Rectal smooth muscle tissue (tissue), 1 donor: ENCODE measurements around the gene NDFIP1.
"Not testable (repeated sequence)": the region's sequence is repeated elsewhere in the genome, so short reads cannot be mapped to it uniquely, and the experiment has no call there.

Experiments used
- H3K27ac ChIP-seq: one replicate; pipeline ENCODE4 v1.7.0; 2013; ENCODE audit warnings: low read depth, low read length, inconsistent platforms
- H3K27me3 ChIP-seq: one replicate; pipeline ENCODE4 v1.7.0; 2013; ENCODE audit warnings: low read length; ENCODE audit not compliant: control insufficient read depth, insufficient read depth
- H3K36me3 ChIP-seq: one replicate; pipeline ENCODE4 v1.7.0; 2013; ENCODE audit warnings: low read length; ENCODE audit not compliant: control insufficient read depth, insufficient read depth
- H3K4me1 ChIP-seq: one replicate; pipeline ENCODE4 v1.7.0; 2013; ENCODE audit warnings: low read length; ENCODE audit not compliant: control insufficient read depth, insufficient read depth
- H3K4me3 ChIP-seq: one replicate; pipeline ENCODE4 v1.7.0; 2013; ENCODE audit warnings: low read length
- H3K9ac ChIP-seq: one replicate; pipeline ENCODE4 v1.7.0; 2013; ENCODE audit warnings: low read length

Gene NDFIP1

GRCh38 chr5:142175461-142176142 is 67.0 kb downstream of the NDFIP1 start:
- Histone ChIP-seq H3K36me3 (no peaks in the 10 kb centered on the region), H3K27ac (no peak overlapping the region), H3K27me3 (no peaks in the 10 kb centered on the region), H3K4me3 (no peak overlapping the region), H3K4me1 (no peaks in the 10 kb centered on the region), H3K9ac (no peak overlapping the region)

DNA sequence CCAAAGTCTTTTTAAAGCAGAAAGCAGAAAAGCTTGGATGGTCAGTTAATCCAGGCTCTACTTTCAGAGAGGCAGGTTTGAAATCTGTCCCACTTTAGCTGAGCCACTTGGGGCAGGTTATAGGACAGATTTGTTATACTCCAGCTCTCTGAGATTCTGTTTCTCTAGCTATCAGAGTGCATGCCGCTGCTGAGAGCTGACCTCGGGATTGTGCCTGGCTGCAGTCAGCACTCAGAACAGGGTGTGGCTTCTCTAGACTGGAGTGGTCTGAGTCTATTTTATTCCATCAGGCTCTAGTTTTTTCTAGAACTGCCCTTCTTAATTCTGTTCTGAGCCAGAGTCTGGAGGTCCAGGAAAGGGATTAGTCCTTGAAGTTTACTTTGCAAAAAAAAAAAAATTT is 67.7 kb downstream of the NDFIP1 start:
- Histone ChIP-seq H3K9ac (no peak overlapping the region), H3K27ac (no peak overlapping the region), H3K4me3 (no peak overlapping the region), H3K27me3 (no peaks in the 10 kb centered on the region), H3K36me3 (no peaks in the 10 kb centered on the region), H3K4me1 (no peaks in the 10 kb centered on the region)

- no peaks in the 10 kb centered on the region for H3K4me1 ChIP-seq
- no peak overlapping the region for H3K27ac ChIP-seq
- H3K27me3 ChIP-seq, result no peaks in the 10 kb centered on the region
- no peak overlapping the region for H3K4me3 ChIP-seq
- H3K36me3 ChIP-seq, result no peaks in the 10 kb centered on the region
- no peak overlapping the region for H3K9ac ChIP-seq
Observed at GRCh38 chr5:142178651-142179050, 70.1 kb downstream of the NDFIP1 start.

- no peak overlapping the region for H3K27ac ChIP-seq
Observed at GRCh38 chr5:142179776-142180387, 71.3 kb downstream of the NDFIP1 start.

GRCh38 chr5:142181096-142181495 is 72.5 kb downstream of the NDFIP1 start:
- H3K27me3 ChIP-seq, result no peaks in the 10 kb centered on the region
- no peaks in the 10 kb centered on the region for H3K4me1 ChIP-seq
- no peak overlapping the region for H3K4me3 ChIP-seq
- H3K27ac ChIP-seq, result no peak overlapping the region
- no peak overlapping the region for H3K9ac ChIP-seq
- no peaks in the 10 kb centered on the region for H3K36me3 ChIP-seq

More at GRCh38 chr5:142179776-142180387, 71.3 kb downstream of the NDFIP1 start:
- Histone ChIP-seq H3K27me3 (no peaks in the 10 kb centered on the region), H3K4me3 (no peak overlapping the region), H3K36me3 (no peaks in the 10 kb centered on the region), H3K9ac (no peak overlapping the region), H3K4me1 (no peaks in the 10 kb centered on the region)

GRCh38 chr5:142181547-142182163 is 73.1 kb downstream of the NDFIP1 start:
- no peaks in the 10 kb centered on the region for H3K27me3 ChIP-seq
- H3K9ac ChIP-seq, result no peak overlapping the region
- no peaks in the 10 kb centered on the region for H3K36me3 ChIP-seq
- H3K27ac ChIP-seq, result no peak overlapping the region
- no peaks in the 10 kb centered on the region for H3K4me1 ChIP-seq
- H3K4me3 ChIP-seq, result no peak overlapping the region

GRCh38 chr5:142182840-142183239 is 74.3 kb downstream of the NDFIP1 start:
- Histone ChIP-seq H3K27ac (no peak overlapping the region), H3K9ac (no peak overlapping the region), H3K27me3 (no peaks in the 10 kb centered on the region), H3K4me3 (no peak overlapping the region), H3K4me1 (no peaks in the 10 kb centered on the region), H3K36me3 (no peaks in the 10 kb centered on the region)

- Histone ChIP-seq H3K9ac (no peak overlapping the region), H3K27ac (no peak overlapping the region), H3K4me3 (no peak overlapping the region), H3K27me3 (no peaks in the 10 kb centered on the region), H3K36me3 (no peaks in the 10 kb centered on the region), H3K4me1 (no peaks in the 10 kb centered on the region)
Observed at GRCh38 chr5:142183561-142183960, 75.0 kb downstream of the NDFIP1 start.

GRCh38 chr5:142184988-142185387 is 76.4 kb downstream of the NDFIP1 start:
- no peak overlapping the region for H3K9ac ChIP-seq
- no peak overlapping the region for H3K4me3 ChIP-seq
- no peaks in the 10 kb centered on the region for H3K4me1 ChIP-seq
- H3K27ac ChIP-seq, result no peak overlapping the region
- no peaks in the 10 kb centered on the region for H3K36me3 ChIP-seq
- H3K27me3 ChIP-seq, result no peaks in the 10 kb centered on the region

GRCh38 chr5:142186514-142186856 is 77.9 kb downstream of the NDFIP1 start:
- Histone ChIP-seq H3K9ac (no peak overlapping the region), H3K4me1 (no peaks in the 10 kb centered on the region), H3K4me3 (no peak overlapping the region), H3K27me3 (no peaks in the 10 kb centered on the region), H3K36me3 (no peaks in the 10 kb centered on the region), H3K27ac (no peak overlapping the region)

GRCh38 chr5:142186857-142187594 is 78.4 kb downstream of the NDFIP1 start:
- H3K9ac ChIP-seq, result no peak overlapping the region
- no peaks in the 10 kb centered on the region for H3K27me3 ChIP-seq
- no peaks in the 10 kb centered on the region for H3K4me1 ChIP-seq
- no peak overlapping the region for H3K27ac ChIP-seq
- no peak overlapping the region for H3K4me3 ChIP-seq
- no peaks in the 10 kb centered on the region for H3K36me3 ChIP-seq

- not testable (repeated sequence) for H3K27ac ChIP-seq, H3K36me3 ChIP-seq, H3K27me3 ChIP-seq
Observed at GRCh38 chr5:142188691-142189090, 80.1 kb downstream of the NDFIP1 start.

More at GRCh38 chr5:142188691-142189090, 80.1 kb downstream of the NDFIP1 start:
- not testable (repeated sequence) for H3K9ac ChIP-seq, H3K4me3 ChIP-seq, H3K4me1 ChIP-seq
